Measurements from ENCODE around the gene DNAH6. TPM values are rescaled to one million over a fixed set of nuclear protein-coding genes. Genes with fewer than 3 reads are reported as not detected.

DNAH6 gene
- total and polyA plus RNA-seq, 2 of the 8 experiments (the other 6 are each of a cell fraction or from before 2014, with no cell fraction given), result 0.06 to 0.43 TPM

DNA sequence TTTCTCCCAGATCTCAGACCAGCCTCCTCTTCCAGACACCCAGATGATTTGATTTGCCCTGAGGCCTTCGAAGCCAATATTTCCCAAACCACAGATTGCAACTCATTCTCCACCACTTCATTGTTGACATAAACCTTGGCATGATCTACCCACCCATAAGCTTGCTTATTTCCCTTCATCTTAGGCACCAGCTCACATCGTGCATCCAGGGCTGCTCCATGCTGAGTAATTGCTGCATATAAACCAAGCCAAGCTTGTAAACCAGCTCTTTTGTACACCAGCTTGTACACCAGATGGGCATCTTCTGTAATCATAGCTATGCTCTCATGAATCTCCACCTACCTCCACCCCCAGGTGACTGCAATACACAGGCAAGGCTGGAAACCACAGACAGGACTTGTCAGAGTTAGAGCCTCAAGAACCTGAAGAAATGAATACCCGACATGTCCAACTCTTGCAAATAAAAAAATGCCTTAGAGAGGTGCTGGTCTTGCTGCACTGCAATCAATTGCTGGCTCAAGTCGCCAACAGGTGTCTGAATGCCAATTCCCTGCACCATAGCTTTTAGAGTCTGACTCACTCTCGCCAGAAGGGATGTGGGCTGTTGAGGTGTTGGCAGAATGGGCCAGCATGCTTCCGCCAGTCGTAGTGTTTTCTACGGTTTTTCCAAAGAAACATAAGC lies 333.1 kb downstream of the DNAH6 start:
- Histone ChIP-seq H3K27me3 (replicated peaks in 1 of 4; ENCODE audit: control insufficient read depth in 3 of 4, extremely low read depth in 1 of 4, insufficient read depth in 3 of 4, low read length in 3 of 4) (peaks cover 0 to 4% (median under 1%) of the 10 kb centered on the region in 4 experiments; a peak in 5 of 7 replicates), H3K23ac (ENCODE audit: insufficient read length) (no peak overlapping the region)
- CTCF ChIA-PET (ENCODE audit: partially characterized antibody), result interaction anchor here (0.8 to 3.8 kb wide), 12 partner anchors 9 to 323 kb away, joined by 3 to 25 read pairs (median 3); partner anchors contain the start of gene TRABD2A

More for the DNA sequence above, 333.1 kb downstream of the DNAH6 start:
- no peak overlapping the region for H3K27ac ChIP-seq (ENCODE audit: low read depth, low read length)
- no peaks in the 10 kb centered on the region for H3K36me3 ChIP-seq (ENCODE audit: control insufficient read depth in 2 of 4, insufficient read depth in 4 of 4, low read length in 3 of 4)
- H4K91ac ChIP-seq (replicated peaks; ENCODE audit: insufficient read length, low read length), result no peak overlapping the region
- no peak for TF ChIP-seq GTF2F1 (IDR thresholded peaks at IDR 0.05; ENCODE audit: borderline replicate concordance, low read depth, low read length)
- no peak for TF ChIP-seq SP4 (IDR thresholded peaks at IDR 0.05; ENCODE audit: low read length)
- TF ChIP-seq CHD2 (IDR thresholded peaks at IDR 0.05; ENCODE audit: low read length), result no peak
- no peak for TF ChIP-seq NANOG (IDR thresholded peaks at IDR 0.05; ENCODE audit: insufficient read depth, low read depth, low read length, poor library complexity, severe bottlenecking)
- no peak for TF ChIP-seq SAP30 (IDR thresholded peaks at IDR 0.05; ENCODE audit: insufficient read depth, insufficient replicate concordance, low read length)
- TF ChIP-seq TAF1 (IDR thresholded peaks at IDR 0.05; ENCODE audit: low read depth, low read length), result no peak
- TF ChIP-seq RXRA (IDR thresholded peaks at IDR 0.05; ENCODE audit: insufficient read depth, low read depth, low read length), result no peak
- no peak for TF ChIP-seq GABPA (IDR thresholded peaks at IDR 0.05; ENCODE audit: borderline replicate concordance, insufficient read depth, low read length)
- no peak for TF ChIP-seq HDAC2 (IDR thresholded peaks at IDR 0.05; ENCODE audit: borderline replicate concordance in 1 of 2, low read depth in 2 of 2, low read length in 2 of 2)
- no peak for TF ChIP-seq TEAD4 (IDR thresholded peaks at IDR 0.05; ENCODE audit: low read depth, low read length)
- no peak for TF ChIP-seq JUND (IDR thresholded peaks at IDR 0.05; ENCODE audit: low read length)
- no peak for TF ChIP-seq RFX5 (IDR thresholded peaks at IDR 0.05; ENCODE audit: borderline replicate concordance, low read depth, low read length)
- H3K79me2 ChIP-seq (ENCODE audit: control insufficient read depth in 1 of 2, insufficient read depth in 2 of 2, low read length in 2 of 2), result no peaks in the 10 kb centered on the region
- H2AFZ ChIP-seq (ENCODE audit: low read length), result no peak overlapping the region
- H2AK5ac ChIP-seq (ENCODE audit: low read depth, low read length), result no peak overlapping the region
- no peak overlapping the region for H4K8ac ChIP-seq (ENCODE audit: extremely low read depth, insufficient read depth, low read length)
- H3K79me1 ChIP-seq (ENCODE audit: low read depth, low read length), result no peaks in the 10 kb centered on the region; the same call in 1 of the 2 replicates
- H4K5ac ChIP-seq (ENCODE audit: insufficient read length, low read depth, low read length), result no peak overlapping the region
- H3K4me2 ChIP-seq (ENCODE audit: insufficient read depth in 1 of 2, low read depth in 2 of 2, low read length in 2 of 2), result no peak overlapping the region
- no peaks in the 10 kb centered on the region; the same call in 1 of the 2 replicates for H3K23me2 ChIP-seq (ENCODE audit: low read depth, low read length)
- H2BK15ac ChIP-seq (ENCODE audit: low read length), result no peak overlapping the region
- no peak for DNase-seq (ENCODE audit: low read depth in 1 of 2, low spot score in 2 of 2)
- no peak overlapping the region for H3K4me3 ChIP-seq (ENCODE audit: extremely low read depth in 1 of 4, insufficient read depth in 2 of 4, low read depth in 3 of 4, low read length in 4 of 4)
- POLR2A ChIA-PET (ENCODE audit: partially characterized antibody), result interaction anchor here (0.7 kb wide), 1 partner anchor 58 kb away, joined by 3 read pairs; no protein-coding TSS in a partner anchor
- H3K9me3 ChIP-seq (ENCODE audit: insufficient read depth in 2 of 2, low read depth in 1 of 2, low read length in 1 of 2), result no peaks in the 10 kb centered on the region
- H3K14ac ChIP-seq (ENCODE audit: insufficient read length), result no peak overlapping the region
- no peak for FAIRE-seq
- H3K18ac ChIP-seq (ENCODE audit: extremely low read depth, low read length), result no peak overlapping the region
- peaks cover 0 to 4% of the 10 kb centered on the region in 2 experiments for H4K20me1 ChIP-seq (replicated peaks in 1 of 2; ENCODE audit: control insufficient read depth in 1 of 2, insufficient read depth in 2 of 2, low read length in 2 of 2)
- H3K56ac ChIP-seq (replicated peaks; ENCODE audit: insufficient read length, low read depth, low read length), result no peak overlapping the region
- H2BK5ac ChIP-seq (ENCODE audit: low read depth, low read length), result no peak overlapping the region
- peaks cover 0 to 4% (median 0%) of the 10 kb centered on the region in 4 experiments; a peak in 2 of 7 replicates for H3K4me1 ChIP-seq (replicated peaks in 1 of 4; ENCODE audit: control insufficient read depth in 3 of 4, insufficient read depth in 4 of 4, low read length in 3 of 4)
- H2BK12ac ChIP-seq (ENCODE audit: low read depth, low read length), result no peak overlapping the region
- H2BK20ac ChIP-seq (ENCODE audit: low read length), result no peak overlapping the region
- H3K4ac ChIP-seq (replicated peaks; ENCODE audit: insufficient read length, low read depth, low read length), result no peak overlapping the region
- no peak overlapping the region for H2BK120ac ChIP-seq (replicated peaks; ENCODE audit: low read depth, low read length)
- 94% methylated on average over 8 of the region's 8 CpGs; no CpG with 5 or more reads in 1 of the 2 experiments for WGBS, 2 experiments (ENCODE audit: extremely low coverage in 1 of 2, insufficient coverage in 1 of 2, insufficient read length in 1 of 2, insufficient replicate concordance in 2 of 2, low coverage in 1 of 2, low lambda C conversion rate in 2 of 2, missing lambda C conversion rate in 1 of 2)
- H3K9ac ChIP-seq (replicated peaks in 1 of 4; ENCODE audit: extremely low read depth in 1 of 4, low read depth in 3 of 4, low read length in 3 of 4), result no peak overlapping the region
